ENCODE measurements around the gene C12orf42. TPM values are rescaled to one million over a fixed set of nuclear protein-coding genes. Genes with fewer than 3 reads are reported as not detected.

Gene C12orf42
- total and polyA plus RNA-seq, 8 donors = 0.11 to 0.20 TPM; not detected in 6

GRCh38 chr12:103387385-103387784 is 108.4 kb downstream of the C12orf42 start:
- H3K27ac ChIP-seq = no peak overlapping the region
- ATAC-seq = no peak

GRCh38 chr12:103386451-103386850 is 109.3 kb downstream of the C12orf42 start:
- no peaks in the 10 kb centered on the region for H3K4me1 ChIP-seq
- no peaks in the 10 kb centered on the region for H3K36me3 ChIP-seq
- no peak overlapping the region for H3K27ac ChIP-seq
- no peak for DNase-seq
- H3K9me3 ChIP-seq = no peaks in the 10 kb centered on the region
- H3K27me3 ChIP-seq = no peaks in the 10 kb centered on the region
- intact Hi-C loops (cut with DNase I) = no loop called here
- TF ChIP-seq CTCF (IDR thresholded peaks at IDR 0.05) = no peak
- no peak for ATAC-seq
- H3K4me3 ChIP-seq = no peak overlapping the region

More at GRCh38 chr12:103387385-103387784, 108.4 kb downstream of the C12orf42 start:
- Histone ChIP-seq H3K9me3 (peaks cover 0 to 5% of the 10 kb centered on the region in 2 donors), H3K4me3 (no peak overlapping the region), H3K36me3 (no peaks in the 10 kb centered on the region), H3K4me1 (no peaks in the 10 kb centered on the region), H3K27me3 (no peaks in the 10 kb centered on the region)
- no peak for DNase-seq
- TF ChIP-seq CTCF (IDR thresholded peaks at IDR 0.05) = no peak
- intact Hi-C loops (cut with DNase I) = no loop called here

GRCh38 chr12:103382736-103383346 is 112.9 kb downstream of the C12orf42 start:
- Histone ChIP-seq H3K27me3 (no peaks in the 10 kb centered on the region), H3K4me1 (no peaks in the 10 kb centered on the region), H3K9me3 (no peaks in the 10 kb centered on the region), H3K36me3 (no peaks in the 10 kb centered on the region), H3K4me3 (no peak overlapping the region), H3K27ac (no peak overlapping the region)
- ATAC-seq (no peak), DNase-seq (no peak)
- intact Hi-C loops (cut with DNase I) = no loop called here
- TF ChIP-seq CTCF (IDR thresholded peaks at IDR 0.05) = no peak

GRCh38 chr12:103382119-103382518 is 113.6 kb downstream of the C12orf42 start:
- no peak for TF ChIP-seq CTCF (IDR thresholded peaks at IDR 0.05)
- Histone ChIP-seq H3K27ac (no peak overlapping the region), H3K4me3 (no peak overlapping the region), H3K9me3 (no peaks in the 10 kb centered on the region), H3K36me3 (no peaks in the 10 kb centered on the region), H3K4me1 (no peaks in the 10 kb centered on the region), H3K27me3 (no peaks in the 10 kb centered on the region)
- no peak for ATAC-seq
- intact Hi-C loops (cut with DNase I) = no loop called here
- no peak for DNase-seq

GRCh38 chr12:103379670-103380069 is 116.1 kb downstream of the C12orf42 start:
- intact Hi-C loops (cut with DNase I) = no loop called here
- Histone ChIP-seq H3K4me3 (no peak overlapping the region), H3K9me3 (no peaks in the 10 kb centered on the region), H3K4me1 (no peaks in the 10 kb centered on the region), H3K27me3 (no peaks in the 10 kb centered on the region), H3K36me3 (no peaks in the 10 kb centered on the region), H3K27ac (no peak overlapping the region)
- TF ChIP-seq CTCF (IDR thresholded peaks at IDR 0.05) = no peak
- ATAC-seq (no peak), DNase-seq (no peak)

All from left lung (tissue), 10 donors.